ENCODE data around the gene SLC16A10.

- TF ChIP-seq CTCF (IDR thresholded peaks at IDR 0.05) (no peak), EZH2 (IDR thresholded peaks at IDR 0.05) (no peak), EZH2phosphoT487 (IDR thresholded peaks at IDR 0.05) (no peak)
Measured at GRCh38 chr6:111195656-111196055, 108.4 kb downstream of the SLC16A10 start.
